ENCODE data around the gene TBPL1.

TBPL1 gene

DNA sequence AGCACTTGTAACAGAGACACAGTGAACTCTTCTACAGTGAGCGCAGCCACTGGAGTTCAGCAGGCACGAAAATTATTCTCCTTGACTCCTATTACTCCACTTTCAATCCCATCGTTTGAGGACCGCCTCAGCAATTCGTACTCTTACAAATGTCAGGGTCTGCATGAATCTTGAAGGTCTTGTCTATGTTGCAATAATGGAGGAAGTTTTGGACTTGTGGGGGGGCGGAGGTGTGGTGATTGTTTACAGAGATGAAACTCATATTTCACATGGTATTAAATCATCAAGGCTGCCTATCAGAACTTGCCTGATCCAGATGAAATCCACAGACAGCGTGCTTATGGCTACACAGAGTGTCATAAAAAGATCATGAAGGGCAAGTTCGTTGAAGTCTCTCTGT, 57.4 kb downstream of the TBPL1 start:
- Histone ChIP-seq H3K27ac (ENCODE audit: low read depth, low read length) (no peak overlapping the region), H3K4me1 (ENCODE audit: control insufficient read depth, insufficient read depth, low read length, unreplicated experiment) (no peaks in the 10 kb centered on the region), H3K36me3 (ENCODE audit: insufficient read depth, low read length) (no peaks in the 10 kb centered on the region), H3K79me2 (ENCODE audit: control insufficient read depth, insufficient read depth, low read length, unreplicated experiment) (no peaks in the 10 kb centered on the region), H3K27me3 (ENCODE audit: insufficient read depth, low read length) (no peaks in the 10 kb centered on the region), H3K4me3 (ENCODE audit: low read depth, low read length) (no peak overlapping the region), H2AFZ (ENCODE audit: low read length, unreplicated experiment) (no peak overlapping the region)

DNA sequence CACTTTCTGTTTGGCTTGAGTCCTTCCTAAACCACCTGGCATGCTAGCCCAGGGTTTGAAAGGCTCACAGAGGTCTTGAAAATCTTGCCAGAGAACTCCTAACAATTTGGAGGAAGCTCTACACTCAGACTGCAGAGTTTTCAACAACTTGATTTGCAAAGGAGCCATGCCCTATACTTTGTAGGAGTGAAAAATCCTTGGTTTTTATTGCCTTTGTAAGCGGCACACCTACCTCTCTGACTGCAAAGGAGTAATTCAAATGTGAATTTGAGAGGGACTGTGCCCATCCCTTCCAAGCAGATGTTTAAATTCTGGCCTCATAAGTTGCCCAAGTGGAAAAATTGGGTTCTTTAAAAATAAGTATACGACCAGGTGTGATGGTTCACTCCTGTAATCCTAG, 58.0 kb downstream of the TBPL1 start:
- no peaks in the 10 kb centered on the region for H3K4me1 ChIP-seq (ENCODE audit: control insufficient read depth, insufficient read depth, low read length, unreplicated experiment)
- no peaks in the 10 kb centered on the region for H3K79me2 ChIP-seq (ENCODE audit: control insufficient read depth, insufficient read depth, low read length, unreplicated experiment)
- H3K27ac ChIP-seq (ENCODE audit: low read depth, low read length), result no peak overlapping the region
- H3K4me3 ChIP-seq (ENCODE audit: low read depth, low read length), result no peak overlapping the region
- no peak overlapping the region for H2AFZ ChIP-seq (ENCODE audit: low read length, unreplicated experiment)
- no peaks in the 10 kb centered on the region for H3K27me3 ChIP-seq (ENCODE audit: insufficient read depth, low read length)
- no peaks in the 10 kb centered on the region for H3K36me3 ChIP-seq (ENCODE audit: insufficient read depth, low read length)

DNA sequence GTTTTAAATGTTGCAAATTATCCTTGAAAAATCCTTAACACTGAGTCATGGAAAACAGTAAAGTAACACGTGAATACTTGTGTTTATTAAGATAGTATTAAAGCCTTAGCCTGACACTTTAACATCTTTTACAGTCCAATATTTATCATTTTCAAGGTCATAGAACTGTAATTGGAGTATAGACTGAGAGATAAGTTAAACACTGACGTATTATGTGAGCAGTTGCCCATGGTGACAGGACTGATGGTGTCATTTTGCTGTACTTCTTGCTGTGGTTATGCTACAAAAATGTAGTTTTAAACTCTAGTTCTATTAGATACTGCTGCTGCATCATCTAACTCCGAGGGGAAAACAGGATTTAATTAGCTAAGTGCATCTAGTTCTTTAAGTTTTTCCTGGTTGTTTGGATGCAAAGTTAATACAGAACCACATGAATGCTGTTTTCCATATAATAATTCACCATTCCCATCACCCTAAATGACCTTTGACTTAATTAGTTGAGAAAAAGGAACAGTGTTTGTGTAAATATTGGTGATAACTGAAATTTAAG, 61.6 kb downstream of the TBPL1 start:
- Histone ChIP-seq H3K4me3 (ENCODE audit: low read depth, low read length) (no peak overlapping the region), H3K36me3 (ENCODE audit: insufficient read depth, low read length) (no peaks in the 10 kb centered on the region), H3K27me3 (ENCODE audit: insufficient read depth, low read length) (no peaks in the 10 kb centered on the region), H2AFZ (ENCODE audit: low read length, unreplicated experiment) (no peak overlapping the region), H3K4me1 (ENCODE audit: control insufficient read depth, insufficient read depth, low read length, unreplicated experiment) (no peaks in the 10 kb centered on the region), H3K27ac (ENCODE audit: low read depth, low read length) (no peak overlapping the region), H3K79me2 (ENCODE audit: control insufficient read depth, insufficient read depth, low read length, unreplicated experiment) (no peaks in the 10 kb centered on the region)

DNA sequence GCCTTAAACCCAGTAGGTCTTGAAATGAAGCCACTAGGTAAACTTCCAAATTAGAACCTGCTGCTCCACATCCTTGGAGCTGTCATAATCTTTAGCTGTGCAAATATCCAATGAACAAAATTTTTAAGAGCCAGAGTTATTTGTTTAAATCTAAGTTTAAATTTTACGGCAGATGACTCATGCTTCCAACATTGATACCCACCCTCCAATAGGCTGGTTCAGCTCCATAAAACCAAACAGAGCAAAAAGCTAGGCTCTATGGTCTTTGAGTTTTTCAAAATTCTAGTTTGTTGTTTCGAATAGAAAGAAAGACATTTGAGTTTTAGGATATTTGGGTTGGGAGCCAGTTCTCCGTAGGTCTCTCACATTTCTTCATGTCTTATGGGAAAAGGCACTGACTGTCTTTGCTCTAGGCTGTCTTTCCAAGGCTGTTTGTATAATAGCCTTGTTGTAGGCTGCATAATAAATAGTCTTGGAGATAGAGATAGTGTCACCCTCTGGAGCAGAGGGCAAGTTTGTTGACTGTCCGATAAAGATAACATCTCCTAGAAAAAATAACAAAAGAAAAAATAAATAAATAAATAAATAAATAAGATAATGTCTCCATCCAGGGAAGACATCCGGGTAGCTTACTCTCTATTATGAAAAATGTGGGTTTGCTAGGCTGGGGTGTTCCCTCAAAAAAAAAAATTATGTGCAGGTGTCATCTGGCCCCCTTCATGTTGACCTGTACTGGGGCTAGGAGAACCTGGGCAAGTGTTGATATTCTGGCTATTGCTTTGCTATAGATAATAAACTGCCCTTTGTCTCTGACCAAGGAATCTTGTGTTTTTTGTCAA, 62.9 kb downstream of the TBPL1 start:
- H3K27ac ChIP-seq (ENCODE audit: low read depth, low read length), result no peak overlapping the region
- no peaks in the 10 kb centered on the region for H3K36me3 ChIP-seq (ENCODE audit: insufficient read depth, low read length)
- no peak overlapping the region for H2AFZ ChIP-seq (ENCODE audit: low read length, unreplicated experiment)
- H3K4me1 ChIP-seq (ENCODE audit: control insufficient read depth, insufficient read depth, low read length, unreplicated experiment), result no peaks in the 10 kb centered on the region
- no peaks in the 10 kb centered on the region for H3K27me3 ChIP-seq (ENCODE audit: insufficient read depth, low read length)
- no peak overlapping the region for H3K4me3 ChIP-seq (ENCODE audit: low read depth, low read length)
- H3K79me2 ChIP-seq (ENCODE audit: control insufficient read depth, insufficient read depth, low read length, unreplicated experiment), result no peaks in the 10 kb centered on the region

DNA sequence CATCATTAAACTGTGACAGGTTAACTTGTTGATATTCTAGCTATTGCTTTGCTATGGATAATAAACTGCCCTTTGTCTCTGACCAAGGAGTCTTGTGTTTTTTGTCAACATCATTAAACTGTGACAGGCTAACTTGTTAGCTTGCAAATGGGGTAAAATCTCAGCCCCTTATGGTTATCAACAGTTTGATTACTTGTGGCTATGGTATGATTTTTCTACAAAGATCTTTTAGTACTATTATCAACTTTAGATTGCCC, 63.5 kb downstream of the TBPL1 start:
- no peaks in the 10 kb centered on the region for H3K36me3 ChIP-seq (ENCODE audit: insufficient read depth, low read length)
- no peaks in the 10 kb centered on the region for H3K27me3 ChIP-seq (ENCODE audit: insufficient read depth, low read length)
- H3K4me1 ChIP-seq (ENCODE audit: control insufficient read depth, insufficient read depth, low read length, unreplicated experiment), result no peaks in the 10 kb centered on the region
- H3K27ac ChIP-seq (ENCODE audit: low read depth, low read length), result no peak overlapping the region
- H2AFZ ChIP-seq (ENCODE audit: low read length, unreplicated experiment), result no peak overlapping the region
- no peaks in the 10 kb centered on the region for H3K79me2 ChIP-seq (ENCODE audit: control insufficient read depth, insufficient read depth, low read length, unreplicated experiment)
- no peak overlapping the region for H3K4me3 ChIP-seq (ENCODE audit: low read depth, low read length)

DNA sequence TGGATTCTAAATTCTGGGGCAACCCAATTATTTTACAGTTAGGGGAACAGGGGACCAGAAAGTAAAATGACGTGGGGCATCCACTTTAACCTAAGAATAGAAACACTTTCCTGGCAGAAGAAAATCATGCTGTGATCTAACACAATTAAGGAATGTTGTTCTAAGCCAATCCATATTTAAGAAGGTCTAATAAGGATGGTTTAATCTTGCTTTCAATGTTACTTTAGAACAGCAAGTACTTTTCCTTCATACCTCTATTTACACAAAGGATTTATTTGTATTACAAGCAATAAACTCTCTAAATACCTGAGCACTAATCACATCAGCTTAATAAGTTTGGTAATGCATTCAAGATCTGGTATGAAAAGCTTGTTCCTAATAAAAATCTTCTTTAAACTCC, 67.0 kb downstream of the TBPL1 start:
- no peaks in the 10 kb centered on the region for H3K79me2 ChIP-seq (ENCODE audit: control insufficient read depth, insufficient read depth, low read length, unreplicated experiment)
- no peaks in the 10 kb centered on the region for H3K36me3 ChIP-seq (ENCODE audit: insufficient read depth, low read length)
- H3K4me1 ChIP-seq (ENCODE audit: control insufficient read depth, insufficient read depth, low read length, unreplicated experiment), result no peaks in the 10 kb centered on the region
- H3K4me3 ChIP-seq (ENCODE audit: low read depth, low read length), result no peak overlapping the region
- H3K27ac ChIP-seq (ENCODE audit: low read depth, low read length), result no peak overlapping the region
- no peak overlapping the region for H2AFZ ChIP-seq (ENCODE audit: low read length, unreplicated experiment)
- H3K27me3 ChIP-seq (ENCODE audit: insufficient read depth, low read length), result no peaks in the 10 kb centered on the region

DNA sequence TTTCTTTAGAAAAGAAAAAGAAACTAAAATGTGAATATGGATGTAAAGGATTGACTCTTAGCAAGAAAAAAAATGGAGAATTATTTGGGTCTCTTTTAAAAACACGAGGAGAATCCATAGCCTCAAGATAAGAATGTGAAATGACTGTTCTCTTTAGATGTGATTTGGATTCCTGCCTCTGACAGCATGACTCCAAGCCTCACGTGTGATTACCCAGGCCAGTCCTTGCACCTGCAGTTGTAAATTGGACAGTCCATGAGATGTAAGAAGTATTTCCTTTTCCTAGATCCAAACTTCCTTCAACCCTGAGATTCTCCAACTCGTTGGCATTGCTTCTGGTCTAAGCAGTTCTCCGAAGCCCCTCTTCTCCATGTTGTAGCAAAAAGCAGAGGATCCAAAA, 67.5 kb downstream of the TBPL1 start:
- H3K79me2 ChIP-seq (ENCODE audit: control insufficient read depth, insufficient read depth, low read length, unreplicated experiment), result no peaks in the 10 kb centered on the region
- no peaks in the 10 kb centered on the region for H3K4me1 ChIP-seq (ENCODE audit: control insufficient read depth, insufficient read depth, low read length, unreplicated experiment)
- no peak overlapping the region for H2AFZ ChIP-seq (ENCODE audit: low read length, unreplicated experiment)
- no peak overlapping the region for H3K4me3 ChIP-seq (ENCODE audit: low read depth, low read length)
- no peaks in the 10 kb centered on the region for H3K27me3 ChIP-seq (ENCODE audit: insufficient read depth, low read length)
- H3K27ac ChIP-seq (ENCODE audit: low read depth, low read length), result no peak overlapping the region
- H3K36me3 ChIP-seq (ENCODE audit: insufficient read depth, low read length), result no peaks in the 10 kb centered on the region

DNA sequence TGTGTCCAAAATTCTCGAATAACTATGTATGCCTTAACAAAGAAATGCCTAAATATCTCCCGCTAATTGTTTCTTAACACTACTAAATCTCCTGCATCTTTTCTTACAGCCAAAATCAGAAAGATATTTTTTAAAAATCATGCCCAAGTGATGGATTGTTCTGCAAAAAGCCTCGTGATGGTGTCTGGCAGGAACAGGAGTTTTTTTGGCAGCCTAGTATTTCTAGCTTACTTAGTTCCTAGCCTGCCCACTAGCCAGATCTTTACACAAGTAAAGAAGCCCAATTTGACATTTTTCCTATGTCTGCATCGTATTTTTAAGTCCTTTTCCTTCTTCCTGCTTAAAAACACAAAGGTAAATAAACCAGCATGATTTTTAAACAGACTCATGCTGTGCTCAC, 67.9 kb downstream of the TBPL1 start:
- Histone ChIP-seq H3K27me3 (ENCODE audit: insufficient read depth, low read length) (no peaks in the 10 kb centered on the region), H3K4me3 (ENCODE audit: low read depth, low read length) (no peak overlapping the region), H3K79me2 (ENCODE audit: control insufficient read depth, insufficient read depth, low read length, unreplicated experiment) (no peaks in the 10 kb centered on the region), H2AFZ (ENCODE audit: low read length, unreplicated experiment) (no peak overlapping the region), H3K4me1 (ENCODE audit: control insufficient read depth, insufficient read depth, low read length, unreplicated experiment) (no peaks in the 10 kb centered on the region), H3K36me3 (ENCODE audit: insufficient read depth, low read length) (no peaks in the 10 kb centered on the region), H3K27ac (ENCODE audit: low read depth, low read length) (no peak overlapping the region)

DNA sequence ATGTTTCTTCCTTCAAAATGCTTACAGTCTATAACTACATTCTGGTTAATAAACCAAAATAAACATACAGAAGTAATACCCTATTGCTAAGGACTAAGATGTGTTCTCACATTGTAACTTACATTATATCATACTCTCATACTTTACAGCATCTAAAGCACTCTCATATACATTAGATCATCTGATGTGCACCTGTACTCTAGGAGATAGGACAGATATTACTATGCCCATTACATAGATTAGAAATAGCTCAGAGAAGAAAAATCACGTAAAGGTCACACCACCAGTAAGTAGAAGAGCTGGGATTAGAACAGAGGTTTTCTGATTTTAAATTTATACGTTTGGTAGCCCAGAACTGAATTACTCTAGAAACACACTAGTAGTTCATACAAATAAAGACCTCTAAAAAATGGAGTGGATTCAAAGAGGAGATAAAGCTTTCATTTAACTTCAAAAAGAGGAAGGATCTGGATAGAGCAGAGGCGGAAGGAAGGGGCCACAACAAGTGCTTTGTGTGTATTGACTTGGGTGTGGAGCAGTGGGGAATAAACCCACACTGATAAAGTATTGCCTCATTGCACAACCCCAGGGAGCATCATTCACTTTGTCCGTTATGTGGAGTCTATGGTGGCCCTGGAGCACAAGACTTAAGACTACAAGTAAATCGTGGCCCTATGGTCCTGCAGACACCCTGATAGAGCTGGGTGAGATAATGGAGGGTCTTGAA, 68.5 kb downstream of the TBPL1 start:
- H3K4me1 ChIP-seq (ENCODE audit: control insufficient read depth, insufficient read depth, low read length, unreplicated experiment), result no peaks in the 10 kb centered on the region

DNA sequence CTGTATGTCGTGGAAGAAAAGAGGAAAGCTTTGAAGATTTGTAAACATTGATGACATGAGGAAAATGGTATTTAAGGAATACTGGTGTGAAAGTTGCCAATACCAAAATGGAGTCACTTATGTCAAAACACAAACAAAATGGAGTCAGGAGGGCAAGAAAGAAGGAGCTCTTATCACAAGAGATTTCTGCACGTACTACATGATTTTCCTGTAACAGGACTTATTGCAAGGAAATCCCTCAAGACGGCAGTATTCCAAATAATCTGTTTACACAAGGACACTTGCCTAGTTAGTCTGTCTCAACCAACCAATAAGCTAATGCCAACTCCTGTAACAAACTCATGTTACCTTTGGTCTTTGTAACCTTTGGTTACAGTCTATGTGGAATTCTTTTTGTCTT, 69.6 kb downstream of the TBPL1 start:
- Histone ChIP-seq H3K36me3 (ENCODE audit: insufficient read depth, low read length) (no peaks in the 10 kb centered on the region), H3K27ac (ENCODE audit: low read depth, low read length) (no peak overlapping the region), H2AFZ (ENCODE audit: low read length, unreplicated experiment) (no peak overlapping the region), H3K4me1 (ENCODE audit: control insufficient read depth, insufficient read depth, low read length, unreplicated experiment) (no peaks in the 10 kb centered on the region), H3K4me3 (ENCODE audit: low read depth, low read length) (no peak overlapping the region), H3K27me3 (ENCODE audit: insufficient read depth, low read length) (no peaks in the 10 kb centered on the region), H3K79me2 (ENCODE audit: control insufficient read depth, insufficient read depth, low read length, unreplicated experiment) (no peaks in the 10 kb centered on the region)

More for the DNA sequence above, 68.5 kb downstream of the TBPL1 start:
- Histone ChIP-seq H3K79me2 (ENCODE audit: control insufficient read depth, insufficient read depth, low read length, unreplicated experiment) (no peaks in the 10 kb centered on the region), H3K27me3 (ENCODE audit: insufficient read depth, low read length) (no peaks in the 10 kb centered on the region), H3K4me3 (ENCODE audit: low read depth, low read length) (no peak overlapping the region), H3K36me3 (ENCODE audit: insufficient read depth, low read length) (no peaks in the 10 kb centered on the region), H3K27ac (ENCODE audit: low read depth, low read length) (no peak overlapping the region), H2AFZ (ENCODE audit: low read length, unreplicated experiment) (no peak overlapping the region)

DNA sequence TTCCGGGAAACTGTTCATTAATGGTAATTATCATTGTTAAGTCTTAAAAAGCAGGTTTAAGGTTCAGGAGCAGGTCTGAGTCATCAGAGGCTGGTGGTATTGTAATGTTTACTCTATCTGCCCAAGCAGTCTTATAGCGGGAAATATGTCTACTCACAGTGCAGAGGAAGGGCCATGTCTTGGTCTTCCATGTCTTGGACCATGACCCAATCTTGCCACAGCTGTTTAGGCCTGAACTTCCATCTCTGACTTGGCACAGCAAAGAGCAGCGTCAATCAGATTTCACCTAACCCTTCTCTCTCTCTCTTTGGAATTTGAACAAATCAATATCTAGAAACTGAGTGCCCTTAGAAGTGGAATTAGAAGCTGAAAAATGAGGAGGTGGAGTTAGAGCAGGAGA, 73.6 kb downstream of the TBPL1 start:
- H3K27me3 ChIP-seq (ENCODE audit: insufficient read depth, low read length), result no peaks in the 10 kb centered on the region
- no peak overlapping the region for H3K4me3 ChIP-seq (ENCODE audit: low read depth, low read length)
- H3K79me2 ChIP-seq (ENCODE audit: control insufficient read depth, insufficient read depth, low read length, unreplicated experiment), result no peaks in the 10 kb centered on the region
- H3K27ac ChIP-seq (ENCODE audit: low read depth, low read length), result no peak overlapping the region
- H3K36me3 ChIP-seq (ENCODE audit: insufficient read depth, low read length), result no peaks in the 10 kb centered on the region
- peaks cover 5% of the 10 kb centered on the region for H3K4me1 ChIP-seq (ENCODE audit: control insufficient read depth, insufficient read depth, low read length, unreplicated experiment)
- no peak overlapping the region for H2AFZ ChIP-seq (ENCODE audit: low read length, unreplicated experiment)
